ENCODE data around the gene SIGLEC7. TPM values are rescaled to one million over a fixed set of nuclear protein-coding genes. Genes with fewer than 3 reads are reported as not detected.
A peak's percentile ranks its signal among the peaks of the same experiment; 100 is the strongest.

The SIGLEC7 gene
- total RNA-seq, 1 donor from 2014 or later = not detected

DNA sequence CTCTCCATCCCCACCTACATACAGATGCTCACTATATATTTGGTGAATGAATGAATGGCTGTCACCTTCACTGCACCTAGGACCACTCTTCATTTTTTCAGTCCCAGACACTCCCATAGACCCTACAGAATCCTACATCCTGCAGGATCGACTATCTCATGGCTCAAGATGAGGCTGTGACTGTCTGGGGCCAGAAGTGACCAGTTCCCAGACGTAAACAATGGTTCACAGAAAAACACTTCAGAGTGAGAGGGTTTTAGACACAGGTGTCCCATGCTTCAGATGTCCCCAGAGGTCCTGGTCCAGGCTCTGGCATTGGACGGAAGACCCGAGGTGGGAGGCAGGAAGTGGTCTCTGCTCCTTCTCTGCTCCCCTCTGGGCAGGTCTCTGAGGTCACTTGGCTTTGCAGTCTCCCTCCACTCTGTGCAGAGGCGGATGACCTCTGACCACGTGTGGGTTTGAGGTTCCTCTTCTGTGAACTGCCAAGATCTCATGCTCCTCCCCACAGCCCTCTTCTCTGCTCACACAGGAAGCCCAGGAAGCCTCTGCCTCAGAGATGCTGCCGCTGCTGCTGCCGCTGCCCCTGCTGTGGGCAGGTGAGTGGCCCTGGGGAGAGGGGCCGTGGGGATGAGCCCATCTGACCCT is 24.9 kb downstream of the SIGLEC7 start:
- no peak for DNase-seq (ENCODE audit: low read depth)

GRCh38 chr19:51168564-51169282 is 26.6 kb downstream of the SIGLEC7 start:
- DNase-seq (ENCODE audit: low read depth) = no peak

GRCh38 chr19:51169283-51169918 is 27.3 kb downstream of the SIGLEC7 start:
- peak; percentile 74 for DNase-seq (ENCODE audit: low read depth)

GRCh38 chr19:51172223-51172622 is 30.1 kb downstream of the SIGLEC7 start:
- DNase-seq (ENCODE audit: low read depth) = no peak

- no peak for DNase-seq (ENCODE audit: low read depth)
Measured at GRCh38 chr19:51173681-51174080, 31.6 kb downstream of the SIGLEC7 start.

GRCh38 chr19:51179256-51179655 is 37.2 kb downstream of the SIGLEC7 start:
- no peak for DNase-seq (ENCODE audit: low read depth)

GRCh38 chr19:51181377-51181912 is 39.3 kb downstream of the SIGLEC7 start:
- no peak for DNase-seq (ENCODE audit: low read depth)

- DNase-seq (ENCODE audit: low read depth) = no peak
Measured at GRCh38 chr19:51181913-51182419, 39.9 kb downstream of the SIGLEC7 start.

DNA sequence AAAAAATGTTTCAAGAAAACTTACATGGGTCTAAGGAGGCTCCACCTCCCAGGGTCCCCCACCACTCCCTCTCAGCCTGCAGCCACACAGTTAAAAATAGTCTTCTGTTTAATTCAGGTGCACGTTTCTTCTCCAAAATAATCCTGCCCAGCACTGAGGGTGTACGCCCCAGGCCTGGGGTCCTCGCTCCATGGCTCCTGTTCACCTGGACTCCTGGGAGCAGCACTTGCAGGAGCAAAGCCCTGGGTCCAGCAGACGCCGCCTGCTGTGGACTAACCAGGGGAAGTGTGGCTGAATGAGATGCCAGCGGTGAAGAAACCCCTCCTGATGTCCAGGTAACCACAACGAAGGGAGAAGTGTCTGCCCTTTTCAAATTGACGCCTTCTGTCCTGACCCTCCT is 41.5 kb downstream of the SIGLEC7 start:
- no peak for DNase-seq (ENCODE audit: low read depth)

- DNase-seq (ENCODE audit: low read depth) = no peak
Measured at GRCh38 chr19:51185069-51185867, 43.2 kb downstream of the SIGLEC7 start.

DNA sequence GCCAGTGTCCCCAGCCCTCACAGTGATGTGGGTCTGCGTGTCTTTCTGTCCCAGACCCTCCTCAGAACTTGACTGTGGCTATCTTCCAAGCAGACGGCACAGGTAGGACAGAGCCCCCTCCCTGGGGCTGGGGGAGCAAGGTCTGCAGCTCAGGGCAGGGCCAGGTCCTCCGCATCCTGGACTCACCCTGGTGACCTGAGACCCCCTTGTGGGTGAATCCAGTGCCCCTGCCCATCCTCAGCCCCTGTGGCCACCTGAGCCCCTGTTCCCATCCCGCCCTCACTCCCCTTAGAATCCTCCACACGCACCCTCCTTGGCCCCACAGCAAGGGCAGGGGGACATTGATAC is 43.7 kb downstream of the SIGLEC7 start:
- no peak for DNase-seq (ENCODE audit: low read depth)

GRCh38 chr19:51186323-51186722 is 44.2 kb downstream of the SIGLEC7 start:
- no peak for DNase-seq (ENCODE audit: low read depth)

- DNase-seq (ENCODE audit: low read depth) = no peak
Measured at GRCh38 chr19:51187395-51188226, 45.5 kb downstream of the SIGLEC7 start.

GRCh38 chr19:51188227-51188559 is 46.1 kb downstream of the SIGLEC7 start:
- DNase-seq (ENCODE audit: low read depth) = peak; percentile 9

- DNase-seq (ENCODE audit: low read depth) = no peak
Measured at GRCh38 chr19:51192689-51193088, 50.6 kb downstream of the SIGLEC7 start.

GRCh38 chr19:51194527-51195315 is 52.6 kb downstream of the SIGLEC7 start:
- no peak for DNase-seq (ENCODE audit: low read depth)

GRCh38 chr19:51195316-51195586 is 53.1 kb downstream of the SIGLEC7 start:
- no peak for DNase-seq (ENCODE audit: low read depth)

DNA sequence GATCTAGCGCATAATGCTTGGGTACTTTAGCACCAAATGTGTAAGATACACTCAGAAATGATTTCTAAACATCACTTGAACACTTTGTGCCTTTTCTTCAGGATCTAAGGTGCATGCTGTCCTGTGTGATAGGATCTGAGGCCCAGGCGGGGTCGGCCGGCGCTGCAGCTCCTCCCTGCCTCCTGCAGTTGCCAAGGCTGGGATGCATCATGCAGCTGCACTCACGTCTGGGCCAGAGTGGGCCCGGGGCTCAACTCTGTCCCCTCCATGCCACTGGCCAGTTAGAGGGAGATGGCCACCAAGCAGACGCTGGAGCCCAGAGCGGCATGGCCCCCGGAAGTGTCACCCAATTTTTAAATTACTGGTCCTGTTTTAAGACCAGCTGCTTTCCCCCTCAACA is 53.5 kb downstream of the SIGLEC7 start:
- DNase-seq (ENCODE audit: low read depth) = no peak

- DNase-seq (ENCODE audit: low read depth) = no peak
Measured at GRCh38 chr19:51196181-51196580, 54.1 kb downstream of the SIGLEC7 start.

DNA sequence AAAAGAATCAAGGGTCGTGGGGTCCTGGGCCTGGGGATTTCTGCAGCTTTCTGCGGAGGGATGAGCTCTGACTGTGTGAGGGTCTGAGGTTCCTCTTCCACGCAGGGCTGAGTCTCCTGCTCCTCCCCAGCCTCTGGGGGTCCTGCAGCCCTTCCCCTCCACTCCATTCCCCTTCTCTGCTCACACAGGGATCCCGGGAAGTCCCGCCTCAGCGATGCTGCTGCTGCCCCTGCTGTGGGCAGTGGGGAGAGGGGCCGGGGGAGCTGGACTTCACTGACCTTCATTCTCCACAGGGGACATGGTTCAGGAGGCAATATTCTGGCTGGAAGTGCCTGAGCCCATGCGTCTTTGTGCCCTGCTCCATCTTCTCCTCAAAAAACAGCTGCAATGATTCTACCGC is 56.5 kb downstream of the SIGLEC7 start:
- DNase-seq (ENCODE audit: low read depth) = no peak
